Stromal cell of bone marrow (primary cell): ENCODE data around the gene DHX32.
"Not testable (repeated sequence)": the region's sequence is repeated elsewhere in the genome, so short reads cannot be mapped to it uniquely, and the experiment has no call there.

Experiments
- DNase-seq: peaks from one replicate; pipeline ENCODE4 v3.0.0-alpha.2; 2012; ENCODE audit warnings: low read depth

The DHX32 gene, protein sequence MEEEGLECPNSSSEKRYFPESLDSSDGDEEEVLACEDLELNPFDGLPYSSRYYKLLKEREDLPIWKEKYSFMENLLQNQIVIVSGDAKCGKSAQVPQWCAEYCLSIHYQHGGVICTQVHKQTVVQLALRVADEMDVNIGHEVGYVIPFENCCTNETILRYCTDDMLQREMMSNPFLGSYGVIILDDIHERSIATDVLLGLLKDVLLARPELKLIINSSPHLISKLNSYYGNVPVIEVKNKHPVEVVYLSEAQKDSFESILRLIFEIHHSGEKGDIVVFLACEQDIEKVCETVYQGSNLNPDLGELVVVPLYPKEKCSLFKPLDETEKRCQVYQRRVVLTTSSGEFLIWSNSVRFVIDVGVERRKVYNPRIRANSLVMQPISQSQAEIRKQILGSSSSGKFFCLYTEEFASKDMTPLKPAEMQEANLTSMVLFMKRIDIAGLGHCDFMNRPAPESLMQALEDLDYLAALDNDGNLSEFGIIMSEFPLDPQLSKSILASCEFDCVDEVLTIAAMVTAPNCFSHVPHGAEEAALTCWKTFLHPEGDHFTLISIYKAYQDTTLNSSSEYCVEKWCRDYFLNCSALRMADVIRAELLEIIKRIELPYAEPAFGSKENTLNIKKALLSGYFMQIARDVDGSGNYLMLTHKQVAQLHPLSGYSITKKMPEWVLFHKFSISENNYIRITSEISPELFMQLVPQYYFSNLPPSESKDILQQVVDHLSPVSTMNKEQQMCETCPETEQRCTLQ

DNA sequence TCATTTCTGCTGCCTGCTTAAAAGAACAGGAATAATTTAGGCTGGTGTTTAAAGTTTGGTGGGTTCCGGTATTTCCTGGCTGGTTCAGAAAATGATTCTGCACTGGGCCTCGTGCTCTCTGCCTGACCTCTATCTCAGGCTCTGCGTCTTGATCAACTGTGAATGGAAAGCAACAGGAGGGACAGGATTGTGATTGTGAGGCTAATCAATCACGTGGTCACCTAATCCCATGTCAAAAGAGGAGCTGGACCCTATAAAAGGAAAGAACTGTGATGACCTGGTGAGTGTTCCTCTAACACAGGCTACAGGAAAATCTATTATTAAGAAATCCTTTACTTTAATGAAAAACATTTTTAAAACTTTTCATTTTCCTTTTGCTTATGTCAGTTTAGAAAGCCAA is at the start of gene DHX32:
DHX32 (minus strand) TSS at position 101 of the 400 bp plus-strand sequence. CDS start 468 bp downstream, outside the sequence.
- DNase-seq = no peak

DNA sequence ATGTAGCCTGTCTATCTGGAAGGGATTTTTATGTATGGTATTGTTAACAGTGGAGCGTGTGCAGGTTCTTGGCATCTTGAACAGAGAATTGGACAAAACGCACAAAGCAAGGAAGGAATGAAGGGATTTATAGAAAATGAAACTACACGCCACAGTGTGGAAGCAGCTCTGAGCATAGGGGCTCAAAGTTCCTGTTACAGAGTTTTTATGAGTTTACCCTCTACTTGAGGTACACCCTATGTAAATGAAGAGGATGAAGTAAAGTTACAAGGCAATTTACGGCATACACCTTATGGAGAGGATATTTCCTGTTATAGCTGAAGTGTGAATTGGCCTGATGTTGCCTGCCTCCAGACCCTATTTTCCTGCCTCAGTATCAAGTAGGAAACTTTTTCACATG is 48.5 kb upstream of the DHX32 start:
- DNase-seq = no peak

DNA sequence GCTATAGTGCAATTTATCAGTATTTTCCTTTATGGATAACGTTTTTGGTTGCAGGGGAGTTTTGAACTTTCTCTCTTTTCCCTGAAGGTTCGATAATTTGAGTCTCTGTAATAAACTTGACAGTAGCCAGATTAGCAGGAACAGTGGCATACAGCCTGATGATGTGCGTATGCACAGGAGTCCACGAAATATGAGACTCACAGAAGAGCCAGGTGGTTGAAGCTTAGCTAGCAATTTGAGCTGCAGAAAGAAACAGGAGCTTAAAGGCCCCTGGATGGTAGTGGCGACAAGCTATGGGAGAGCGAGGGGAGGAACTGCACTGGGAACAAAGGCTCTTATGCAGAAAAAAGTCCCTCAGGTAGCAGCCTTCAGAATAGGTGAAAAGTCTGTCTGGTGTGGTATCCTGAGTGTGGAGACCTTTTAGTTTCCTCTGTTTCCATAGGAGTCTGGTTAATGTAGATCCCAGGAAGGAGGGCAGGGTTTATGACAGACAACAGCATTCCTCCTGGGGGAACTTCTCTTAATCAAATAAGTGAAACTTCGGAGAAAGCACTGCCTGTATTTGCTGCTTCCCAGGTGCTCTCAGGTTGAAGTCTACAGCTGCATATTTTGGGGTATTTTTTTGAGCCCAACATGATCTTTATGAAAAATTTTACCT is 48.0 kb upstream of the DHX32 start:
- no peak for DNase-seq

DNA sequence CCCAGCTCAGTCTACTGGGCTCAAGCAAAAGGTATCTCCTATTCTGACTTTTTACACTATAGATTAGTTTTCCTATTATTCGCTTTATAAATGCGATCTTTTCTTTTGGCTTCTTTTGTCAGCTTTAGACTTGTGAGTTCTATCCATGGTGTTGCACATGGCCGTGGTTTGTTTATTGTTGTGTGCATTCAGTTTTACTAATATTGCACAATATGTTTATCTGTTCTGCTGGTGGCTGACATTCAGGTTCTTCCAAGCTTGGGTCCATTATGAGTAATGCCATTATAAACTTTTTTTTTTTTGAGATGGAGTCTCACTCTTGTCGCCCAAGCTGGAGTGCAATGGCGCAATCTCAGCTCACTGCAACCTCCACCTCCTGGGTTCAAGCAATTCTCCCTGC is 46.2 kb upstream of the DHX32 start:
- DNase-seq = not testable (repeated sequence)

DNA sequence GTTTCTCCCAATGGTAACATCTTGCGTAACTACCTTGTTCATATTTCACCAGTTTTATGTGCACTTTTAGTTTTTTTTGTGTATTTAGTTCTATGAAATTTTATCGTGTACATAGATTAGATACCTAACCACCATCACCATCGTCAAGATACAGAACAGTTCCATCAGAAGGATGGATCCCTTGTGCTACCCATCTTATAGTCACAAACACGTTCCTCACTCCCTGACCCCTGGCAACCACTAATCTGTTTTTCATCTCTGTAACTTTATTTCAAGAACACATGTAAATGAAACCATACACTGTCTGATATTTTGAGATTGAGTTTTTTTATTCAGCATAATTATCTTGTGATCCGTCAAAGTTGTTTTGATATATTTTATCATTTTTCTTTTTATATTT is 45.2 kb upstream of the DHX32 start:
- DNase-seq = no peak

DNA sequence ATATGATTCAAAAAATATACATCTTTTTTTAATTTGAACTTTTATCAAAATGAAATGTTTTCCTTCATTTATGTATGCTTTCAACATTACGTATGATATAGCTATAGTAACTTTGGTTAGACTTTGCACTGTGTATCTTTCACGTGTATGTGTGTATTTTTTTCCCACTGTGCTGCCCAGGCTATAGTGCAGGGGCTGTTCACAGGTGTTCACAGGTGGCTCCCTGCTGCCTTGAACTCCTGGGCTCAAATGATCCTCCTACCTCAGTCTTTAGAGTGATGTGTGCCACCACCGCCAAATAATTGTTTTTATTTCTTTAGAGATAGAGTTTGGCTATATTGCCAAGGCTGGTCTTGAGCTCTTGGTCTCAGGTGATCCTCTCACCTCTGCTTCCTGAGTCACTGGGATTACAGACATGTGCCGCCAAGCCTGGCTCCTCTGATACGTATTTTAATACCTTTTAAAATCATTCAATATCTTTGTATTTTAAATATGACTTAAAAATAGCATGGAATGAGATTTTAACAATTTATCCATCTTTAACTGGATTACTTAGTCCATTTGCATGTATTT is 44.3 kb upstream of the DHX32 start:
- DNase-seq = no peak

DNA sequence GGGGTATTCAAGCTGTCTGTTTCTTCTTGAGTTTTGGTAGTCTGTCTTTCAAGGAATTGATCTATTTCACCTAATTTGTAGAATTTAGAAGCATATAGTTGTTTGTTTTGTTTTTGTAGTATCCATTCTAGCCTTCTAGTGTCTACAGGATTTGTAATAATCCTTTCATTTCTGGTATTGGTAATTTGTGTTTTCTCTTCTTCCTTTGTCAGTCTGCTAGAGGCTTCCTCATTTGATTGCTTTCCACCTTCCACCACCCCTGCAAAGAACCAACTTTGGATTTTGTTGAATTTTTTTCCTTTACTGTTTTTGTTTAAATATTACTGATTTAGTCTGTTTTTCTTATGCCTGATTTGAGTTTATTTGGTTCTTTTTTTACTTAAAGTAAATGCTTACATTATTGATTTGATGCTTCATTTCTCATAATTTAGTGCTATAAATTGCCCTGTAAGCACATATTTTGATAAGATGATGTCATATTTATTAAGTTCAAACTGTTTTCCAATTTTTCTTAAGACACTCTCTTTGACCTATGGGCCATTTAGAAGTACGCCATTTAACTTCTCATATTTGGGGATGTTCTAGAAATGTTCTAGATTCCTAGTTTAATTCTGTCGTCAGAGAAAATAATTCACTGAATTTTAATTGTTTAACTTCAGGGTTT is 40.7 kb upstream of the DHX32 start:
- not testable (repeated sequence) for DNase-seq

DNA sequence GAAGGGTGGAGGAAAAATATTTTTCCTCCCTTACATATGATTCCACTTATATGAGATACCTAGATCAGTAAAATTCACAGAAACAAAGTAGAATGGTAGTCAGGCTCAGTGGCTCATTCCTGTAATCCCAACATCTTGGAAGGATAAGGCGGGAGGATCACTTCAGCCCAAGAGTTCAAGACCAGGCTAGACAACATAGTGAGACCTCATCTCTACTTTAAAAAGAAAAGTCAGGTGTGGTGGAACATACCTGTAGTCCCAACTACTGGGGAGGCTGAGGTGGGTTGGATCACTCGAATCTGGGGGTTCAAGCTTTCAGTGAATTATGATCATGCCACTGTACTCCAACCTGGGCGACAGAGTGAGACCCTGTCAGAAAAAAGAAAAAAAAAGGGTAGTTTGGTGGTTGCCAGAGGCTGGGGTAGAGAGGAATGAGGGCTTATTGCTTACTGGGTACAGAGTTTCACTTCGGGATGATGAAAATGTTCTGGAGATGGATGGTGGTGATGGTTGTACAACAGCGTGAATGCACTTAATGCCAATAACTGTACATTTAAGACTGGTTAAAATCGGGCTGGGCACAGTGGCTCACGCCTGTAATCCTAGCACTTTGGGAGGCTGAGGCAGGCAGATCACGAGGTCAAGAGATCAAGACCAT is 36.7 kb upstream of the DHX32 start:
- DNase-seq = not testable (repeated sequence)

DNA sequence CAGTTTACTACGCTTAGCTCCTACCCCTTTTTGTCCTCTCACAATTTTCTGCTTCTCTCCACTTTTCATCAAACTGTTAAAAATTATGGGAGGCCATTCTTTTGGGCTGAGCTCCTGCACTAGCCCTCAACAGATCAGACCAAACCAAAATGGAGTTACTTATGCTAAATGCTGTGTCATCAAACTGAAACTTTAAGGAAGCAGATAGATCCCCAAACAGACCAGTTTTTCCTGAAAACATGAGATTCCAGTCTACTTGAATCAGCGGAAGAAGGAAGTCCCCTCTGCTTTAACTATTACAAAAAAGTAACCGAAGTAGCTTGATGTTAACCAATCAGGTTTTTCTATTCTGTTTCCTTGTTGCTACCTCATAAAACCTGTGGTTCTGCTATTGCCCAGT is 35.9 kb upstream of the DHX32 start:
- DNase-seq = no peak

DNA sequence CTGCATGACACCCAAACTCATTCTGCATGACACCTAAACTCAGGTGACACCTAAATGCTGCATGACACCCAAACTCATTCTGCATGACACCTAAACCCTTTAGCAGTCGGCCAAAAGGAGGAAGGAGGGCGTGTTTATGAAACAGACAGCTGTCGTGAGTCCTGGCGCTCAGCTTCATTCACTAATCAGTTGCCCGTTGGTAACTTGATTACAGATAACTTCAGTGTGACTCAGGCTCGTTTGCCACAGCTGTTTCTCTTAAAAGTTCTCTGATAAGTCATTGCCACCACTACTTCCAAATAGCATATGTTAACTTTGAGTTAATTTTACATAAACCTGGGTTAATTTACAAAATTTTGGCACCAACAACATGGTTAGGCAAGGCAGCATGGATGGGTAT is 32.2 kb upstream of the DHX32 start:
- DNase-seq = not testable (repeated sequence)

DNA sequence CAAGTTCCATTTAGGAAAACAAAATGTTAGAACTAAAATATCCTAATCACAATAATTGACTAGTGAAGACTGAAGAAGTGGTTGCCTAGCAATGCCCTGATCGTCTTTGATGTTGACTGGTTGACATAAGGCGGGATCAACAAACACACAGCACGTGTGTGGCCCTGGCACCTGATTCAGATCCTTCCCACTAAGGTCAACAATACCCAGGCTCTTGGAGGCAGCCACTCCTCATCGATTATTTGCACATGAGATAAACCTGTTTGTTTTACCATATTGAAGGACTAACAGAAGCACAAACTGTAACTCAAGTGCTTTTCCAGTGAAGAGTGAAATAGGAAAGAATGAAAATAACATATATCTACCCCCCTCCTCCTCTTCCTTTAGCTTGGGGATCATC is 30.9 kb upstream of the DHX32 start:
- no peak for DNase-seq

DNA sequence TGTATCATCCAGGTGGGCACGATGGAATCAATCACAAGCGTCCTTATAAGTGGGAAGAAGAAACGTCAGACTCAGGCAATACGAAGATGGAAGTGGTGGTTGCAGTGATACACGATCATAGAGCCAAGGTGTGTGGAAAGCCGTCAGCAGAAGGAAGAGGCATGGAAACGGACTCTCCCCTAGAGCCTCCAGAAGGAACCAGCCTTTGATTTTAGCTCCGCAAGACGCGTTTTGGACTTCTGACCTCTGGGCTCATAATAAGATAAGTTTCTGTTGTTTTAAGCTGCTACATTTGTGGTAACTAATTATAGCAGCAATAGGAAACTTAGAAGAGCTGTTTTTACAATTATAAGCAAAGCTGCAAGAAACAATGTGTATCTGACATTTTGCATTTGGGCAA is 30.1 kb upstream of the DHX32 start:
- no peak for DNase-seq

DNA sequence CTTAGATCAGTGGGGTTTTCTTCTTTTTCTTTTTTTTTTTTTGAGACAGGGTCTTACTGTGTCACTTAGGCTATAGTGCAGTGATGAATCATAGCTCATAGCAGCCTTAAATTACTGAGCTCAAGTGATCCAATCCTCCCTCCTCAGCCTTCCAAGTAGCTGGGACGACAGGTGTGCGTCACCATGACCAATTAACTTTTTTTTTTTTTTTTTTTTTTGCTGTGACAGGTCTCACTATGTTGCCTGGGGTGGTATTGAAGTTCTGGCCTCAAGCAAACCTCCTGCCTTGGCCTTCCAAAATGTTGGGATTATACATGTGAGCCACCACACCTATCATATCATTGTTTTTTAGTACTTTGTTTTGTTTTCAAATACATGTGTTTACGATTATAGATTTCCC is 28.4 kb upstream of the DHX32 start:
- DNase-seq = not testable (repeated sequence)

DNA sequence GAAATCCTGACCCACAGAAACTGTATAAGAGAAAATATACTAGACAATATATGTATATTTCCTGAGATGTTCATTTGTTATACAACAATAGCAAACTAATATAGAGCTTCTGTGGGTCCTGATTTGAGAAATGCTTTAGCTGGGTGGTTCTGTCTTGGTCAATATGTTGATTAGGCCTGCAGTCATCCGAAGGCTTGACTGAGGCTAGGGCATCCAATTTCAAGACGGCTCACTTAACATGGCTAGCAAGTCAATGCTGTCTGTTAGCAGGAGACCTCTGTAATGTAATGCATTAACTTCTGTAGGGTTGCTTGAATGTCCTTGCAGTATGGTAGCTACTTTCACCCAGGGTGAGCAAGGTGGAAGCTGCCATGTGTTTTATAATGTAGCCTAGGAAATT is 27.7 kb upstream of the DHX32 start:
- not testable (repeated sequence) for DNase-seq

DNA sequence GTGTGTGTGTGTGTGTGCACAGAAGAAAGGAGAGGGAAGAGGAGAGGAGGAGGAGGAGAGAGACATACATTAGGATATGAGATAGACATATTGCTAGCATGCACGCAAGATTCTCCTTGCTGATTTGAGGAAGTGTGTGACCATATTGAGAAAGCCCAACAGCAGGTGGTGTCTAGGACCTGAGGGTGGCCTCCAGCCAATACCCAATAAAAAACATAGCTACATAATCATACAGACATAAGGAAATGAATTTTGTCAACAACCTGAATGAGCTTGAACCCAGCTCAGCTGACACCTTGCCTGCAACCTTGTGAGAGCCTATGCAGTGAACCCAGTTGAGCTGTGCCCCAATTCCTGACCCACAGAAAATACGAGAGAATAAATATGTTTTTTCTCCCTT is 26.5 kb upstream of the DHX32 start:
- DNase-seq = not testable (repeated sequence)

DNA sequence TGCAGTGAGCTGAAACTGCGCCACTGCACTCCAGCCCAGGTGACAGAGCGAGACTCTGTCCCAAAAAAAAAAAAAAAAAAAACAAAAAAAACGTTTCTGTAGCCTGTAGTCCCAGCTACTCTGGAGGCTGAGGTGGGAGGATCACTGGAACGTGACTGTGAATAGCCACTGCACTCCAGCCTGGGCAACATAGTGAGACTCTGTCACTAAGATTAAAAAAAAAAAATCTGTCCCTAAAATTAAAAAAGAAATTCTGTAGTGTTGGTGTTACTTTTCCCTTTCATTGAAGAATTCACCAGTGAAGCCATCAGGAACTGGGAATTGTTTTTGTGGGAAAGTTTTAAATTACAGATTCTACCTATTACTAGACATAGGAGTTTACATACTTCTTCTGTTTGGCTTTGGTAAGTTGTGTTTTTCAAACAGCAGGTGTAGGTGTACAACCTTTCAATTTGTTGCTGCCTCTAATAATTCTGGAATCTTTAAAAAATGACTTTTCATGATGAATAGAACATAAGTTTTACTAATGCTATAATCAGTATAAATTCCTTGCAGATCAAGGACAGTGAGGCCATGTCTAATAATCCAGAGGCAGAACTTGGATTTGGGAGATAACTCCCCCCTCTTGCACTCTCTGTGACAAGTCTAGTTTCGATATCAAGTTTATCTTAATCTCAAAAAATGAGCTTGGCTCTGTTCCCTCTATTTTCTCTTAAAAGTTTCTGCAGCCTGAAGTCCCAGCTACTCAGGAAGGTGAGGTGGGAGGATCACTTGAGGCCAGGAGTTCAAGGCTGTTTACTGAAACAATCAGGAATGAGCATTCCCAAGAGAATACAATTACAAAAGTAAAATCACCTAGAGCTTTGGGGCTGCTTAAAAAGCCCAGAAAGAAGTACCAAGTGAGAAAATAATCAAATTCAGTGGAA is 24.2 kb upstream of the DHX32 start:
- DNase-seq = not testable (repeated sequence)

DNA sequence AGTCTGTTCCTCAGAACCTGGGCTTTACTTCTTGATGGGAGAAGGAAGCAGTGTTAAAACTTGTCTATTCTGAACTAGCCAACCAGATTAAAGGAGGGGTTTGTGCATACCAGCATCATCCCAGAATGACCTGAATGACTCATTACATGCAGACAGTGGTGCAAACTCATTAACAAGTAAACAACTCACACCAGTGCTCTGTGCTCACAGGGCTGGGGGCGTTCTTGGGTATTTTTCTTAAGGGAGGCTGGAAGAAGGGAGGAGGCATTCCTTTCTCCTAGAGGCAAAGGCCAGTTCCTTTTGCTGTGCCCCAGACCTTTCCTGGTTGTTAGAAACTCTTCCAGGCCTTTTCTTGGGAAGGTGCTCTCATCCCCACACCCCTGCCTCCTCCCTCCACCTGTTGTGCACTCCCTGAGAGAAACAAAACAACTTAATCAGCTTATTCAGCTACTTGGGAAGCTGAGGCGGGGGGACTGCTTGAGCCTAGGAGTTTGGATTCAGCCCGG is 22.1 kb upstream of the DHX32 start:
- not testable (repeated sequence) for DNase-seq

DNA sequence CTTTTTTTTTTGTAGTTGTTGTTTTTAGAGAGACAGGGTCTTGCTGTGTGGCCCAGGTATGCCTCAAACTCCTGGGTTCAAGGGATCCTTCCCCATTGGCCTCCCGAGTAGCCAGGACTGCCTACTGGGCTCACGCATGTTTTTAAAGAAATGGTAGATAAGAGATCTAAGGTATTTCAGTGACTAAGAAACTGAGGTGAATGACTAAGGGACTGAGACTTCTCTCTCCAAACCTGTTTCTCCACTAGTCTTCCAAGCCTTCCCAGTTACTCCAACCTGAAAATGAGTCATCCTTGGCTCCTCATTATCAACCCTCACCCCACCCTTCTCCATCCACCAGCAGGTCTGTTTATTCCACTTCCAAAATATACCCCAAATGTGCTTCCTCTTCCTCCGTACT is 19.9 kb upstream of the DHX32 start:
- not testable (repeated sequence) for DNase-seq

DNA sequence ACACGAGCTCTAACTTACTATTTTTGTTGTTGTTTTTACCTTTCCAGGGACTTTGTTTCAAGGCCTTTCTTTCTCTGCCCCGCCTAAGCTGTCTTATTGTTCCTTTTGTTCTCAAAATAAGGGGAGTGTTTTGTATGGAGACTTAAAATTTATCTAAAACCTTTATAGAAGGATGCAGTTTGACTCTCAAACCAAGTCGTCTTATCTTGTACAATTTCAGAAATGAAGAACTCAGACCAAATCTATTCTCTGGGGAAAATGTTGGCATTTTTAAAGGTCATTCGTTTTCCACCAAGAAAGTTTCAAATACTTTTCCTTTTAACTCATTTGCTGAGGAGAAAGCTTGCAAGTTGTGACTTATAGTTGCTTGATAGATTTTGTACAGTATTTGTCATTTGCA is 16.2 kb upstream of the DHX32 start:
- DNase-seq = not testable (repeated sequence)
